ENCODE data around the gene RHOH.
A peak's percentile ranks its signal among the peaks of the same experiment; 100 is the strongest.

Gene RHOH

DNA sequence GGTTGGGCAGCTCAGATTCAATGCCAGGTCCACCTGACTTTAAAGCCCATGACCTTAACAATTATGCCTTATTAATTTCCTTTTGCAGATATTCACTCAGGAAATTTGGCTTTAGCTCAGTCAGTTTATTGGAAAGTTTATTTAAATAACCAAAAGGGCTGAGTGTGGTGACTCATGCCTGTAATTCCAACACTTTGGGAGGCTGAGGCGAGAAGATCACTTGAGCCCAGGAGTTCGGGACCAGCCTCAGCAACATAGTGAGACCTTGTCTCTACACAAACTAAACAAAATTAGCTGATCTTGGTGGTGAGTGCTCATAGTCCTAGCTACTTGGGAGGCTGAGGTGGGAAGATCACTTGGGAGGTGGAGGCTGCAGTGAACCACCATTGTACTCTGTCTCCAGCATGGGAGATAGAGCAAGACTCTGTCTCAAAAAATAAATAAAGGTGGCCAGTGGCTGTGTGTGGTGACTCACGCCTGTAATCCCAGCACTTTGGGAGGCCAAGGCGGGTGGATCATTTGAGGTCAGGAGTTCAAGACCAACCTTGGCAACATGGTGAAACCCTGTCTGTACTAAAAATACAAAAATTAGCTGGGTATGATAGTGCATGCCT lies 43.3 kb downstream of the RHOH start:
- Histone ChIP-seq H3K4me3 (ENCODE audit: low read depth, low read length) (no peak overlapping the region), H3K36me3 (ENCODE audit: insufficient read depth, low read length) (no peaks in the 10 kb centered on the region), H3K27ac (ENCODE audit: low read depth, low read length) (no peak overlapping the region), H3K79me2 (ENCODE audit: control insufficient read depth, insufficient read depth, low read length, unreplicated experiment) (no peaks in the 10 kb centered on the region), H2AFZ (ENCODE audit: low read length, unreplicated experiment) (no peak overlapping the region), H3K4me1 (ENCODE audit: control insufficient read depth, insufficient read depth, low read length, unreplicated experiment) (peaks cover 4% of the 10 kb centered on the region), H3K27me3 (ENCODE audit: insufficient read depth, low read length) (no peaks in the 10 kb centered on the region)

- Histone ChIP-seq H3K79me2 (ENCODE audit: control insufficient read depth, insufficient read depth, low read length, unreplicated experiment) (no peaks in the 10 kb centered on the region), H3K36me3 (ENCODE audit: insufficient read depth, low read length) (no peaks in the 10 kb centered on the region), H3K27me3 (ENCODE audit: insufficient read depth, low read length) (no peaks in the 10 kb centered on the region)
Observed at GRCh38 chr4:40241026-40241425, 44.2 kb downstream of the RHOH start.

DNA sequence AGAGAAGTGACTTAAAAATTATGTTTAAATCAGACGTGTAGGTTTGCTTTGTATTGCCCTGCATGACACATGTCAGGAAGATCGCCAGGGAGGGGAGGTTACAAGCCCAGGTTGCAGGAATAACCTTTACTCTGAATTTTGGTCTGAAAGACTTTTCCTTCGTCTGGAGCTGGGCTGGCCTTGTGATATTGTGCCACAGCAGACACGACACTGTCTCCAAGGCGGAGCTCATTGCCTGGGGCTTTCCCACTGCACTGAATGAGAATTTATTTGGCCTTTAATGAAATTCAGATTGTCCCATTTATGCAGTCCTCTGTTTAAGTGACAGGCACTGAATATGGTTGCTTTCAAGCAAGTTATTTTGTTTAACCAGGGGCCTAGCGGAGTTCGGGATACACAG lies 45.1 kb downstream of the RHOH start:
- H3K79me2 ChIP-seq (ENCODE audit: control insufficient read depth, insufficient read depth, low read length, unreplicated experiment) = no peaks in the 10 kb centered on the region

More at GRCh38 chr4:40241026-40241425, 44.2 kb downstream of the RHOH start:
- H2AFZ ChIP-seq (ENCODE audit: low read length, unreplicated experiment) = no peak overlapping the region
- peaks cover 4% of the 10 kb centered on the region for H3K4me1 ChIP-seq (ENCODE audit: control insufficient read depth, insufficient read depth, low read length, unreplicated experiment)
- no peak overlapping the region for H3K4me3 ChIP-seq (ENCODE audit: low read depth, low read length)
- H3K27ac ChIP-seq (ENCODE audit: low read depth, low read length) = no peak overlapping the region

DNA sequence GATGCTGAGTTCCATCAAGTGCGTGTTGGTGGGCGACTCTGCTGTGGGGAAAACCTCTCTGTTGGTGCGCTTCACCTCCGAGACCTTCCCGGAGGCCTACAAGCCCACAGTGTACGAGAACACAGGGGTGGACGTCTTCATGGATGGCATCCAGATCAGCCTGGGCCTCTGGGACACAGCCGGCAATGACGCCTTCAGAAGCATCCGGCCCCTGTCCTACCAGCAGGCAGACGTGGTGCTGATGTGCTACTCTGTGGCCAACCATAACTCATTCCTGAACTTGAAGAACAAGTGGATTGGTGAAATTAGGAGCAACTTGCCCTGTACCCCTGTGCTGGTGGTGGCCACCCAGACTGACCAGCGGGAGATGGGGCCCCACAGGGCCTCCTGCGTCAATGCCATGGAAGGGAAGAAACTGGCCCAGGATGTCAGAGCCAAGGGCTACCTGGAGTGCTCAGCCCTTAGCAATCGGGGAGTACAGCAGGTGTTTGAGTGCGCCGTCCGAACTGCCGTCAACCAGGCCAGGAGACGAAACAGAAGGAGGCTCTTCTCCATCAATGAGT lies 46.6 kb downstream of the RHOH start:
- no peaks in the 10 kb centered on the region for H3K36me3 ChIP-seq (ENCODE audit: insufficient read depth, low read length)
- no peak overlapping the region for H3K4me3 ChIP-seq (ENCODE audit: low read depth, low read length)
- H3K4me1 ChIP-seq (ENCODE audit: control insufficient read depth, insufficient read depth, low read length, unreplicated experiment) = peaks cover 4% of the 10 kb centered on the region
- no peak overlapping the region for H3K27ac ChIP-seq (ENCODE audit: low read depth, low read length)
- H3K27me3 ChIP-seq (ENCODE audit: insufficient read depth, low read length) = no peaks in the 10 kb centered on the region
- H3K79me2 ChIP-seq (ENCODE audit: control insufficient read depth, insufficient read depth, low read length, unreplicated experiment) = no peaks in the 10 kb centered on the region
- no peak overlapping the region for H2AFZ ChIP-seq (ENCODE audit: low read length, unreplicated experiment)

More for the DNA sequence above, 45.1 kb downstream of the RHOH start:
- Histone ChIP-seq H3K4me1 (ENCODE audit: control insufficient read depth, insufficient read depth, low read length, unreplicated experiment) (peaks cover 4% of the 10 kb centered on the region), H3K4me3 (ENCODE audit: low read depth, low read length) (no peak overlapping the region), H2AFZ (ENCODE audit: low read length, unreplicated experiment) (no peak overlapping the region), H3K36me3 (ENCODE audit: insufficient read depth, low read length) (no peaks in the 10 kb centered on the region), H3K27me3 (ENCODE audit: insufficient read depth, low read length) (no peaks in the 10 kb centered on the region), H3K27ac (ENCODE audit: low read depth, low read length) (no peak overlapping the region)

- Histone ChIP-seq H3K79me2 (ENCODE audit: control insufficient read depth, insufficient read depth, low read length, unreplicated experiment) (no peaks in the 10 kb centered on the region), H3K27ac (ENCODE audit: low read depth, low read length) (no peak overlapping the region), H3K36me3 (ENCODE audit: insufficient read depth, low read length) (no peaks in the 10 kb centered on the region)
Observed at GRCh38 chr4:40244606-40245005, 47.8 kb downstream of the RHOH start.

DNA sequence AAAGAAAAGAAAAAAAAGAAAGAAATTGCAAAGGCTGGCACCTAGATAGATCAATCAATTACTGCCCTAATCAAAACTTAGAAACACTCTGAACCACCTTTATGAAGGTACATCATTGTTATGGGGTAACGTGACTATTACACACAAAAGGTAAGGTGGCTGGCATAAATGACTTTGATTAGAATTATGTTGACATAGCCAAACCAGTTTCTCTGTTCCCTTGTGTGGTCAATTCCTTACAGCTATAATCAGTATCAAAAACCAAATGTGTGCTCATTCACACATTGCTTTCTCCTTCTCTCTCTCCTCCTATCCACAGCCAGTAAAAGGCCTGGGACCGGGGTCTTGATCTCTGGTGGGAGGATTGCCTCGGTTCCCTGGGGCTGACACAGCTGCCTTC lies 48.7 kb downstream of the RHOH start:
- Histone ChIP-seq H3K4me1 (ENCODE audit: control insufficient read depth, insufficient read depth, low read length, unreplicated experiment) (no peaks in the 10 kb centered on the region), H3K27ac (ENCODE audit: low read depth, low read length) (no peak overlapping the region), H3K4me3 (ENCODE audit: low read depth, low read length) (no peak overlapping the region), H3K36me3 (ENCODE audit: insufficient read depth, low read length) (no peaks in the 10 kb centered on the region), H3K79me2 (ENCODE audit: control insufficient read depth, insufficient read depth, low read length, unreplicated experiment) (no peaks in the 10 kb centered on the region), H2AFZ (ENCODE audit: low read length, unreplicated experiment) (no peak overlapping the region), H3K27me3 (ENCODE audit: insufficient read depth, low read length) (no peaks in the 10 kb centered on the region)

More at GRCh38 chr4:40244606-40245005, 47.8 kb downstream of the RHOH start:
- Histone ChIP-seq H3K4me3 (ENCODE audit: low read depth, low read length) (no peak overlapping the region), H3K4me1 (ENCODE audit: control insufficient read depth, insufficient read depth, low read length, unreplicated experiment) (peaks cover 4% of the 10 kb centered on the region), H3K27me3 (ENCODE audit: insufficient read depth, low read length) (no peaks in the 10 kb centered on the region), H2AFZ (ENCODE audit: low read length, unreplicated experiment) (no peak overlapping the region)

GRCh38 chr4:40246011-40246900 lies 49.4 kb downstream of the RHOH start:
- no peaks in the 10 kb centered on the region for H3K36me3 ChIP-seq (ENCODE audit: insufficient read depth, low read length)

GRCh38 chr4:40246938-40247337 lies 50.1 kb downstream of the RHOH start:
- H3K36me3 ChIP-seq (ENCODE audit: insufficient read depth, low read length) = no peaks in the 10 kb centered on the region
- no peaks in the 10 kb centered on the region for H3K27me3 ChIP-seq (ENCODE audit: insufficient read depth, low read length)
- no peak overlapping the region for H3K27ac ChIP-seq (ENCODE audit: low read depth, low read length)
- no peak overlapping the region for H3K4me3 ChIP-seq (ENCODE audit: low read depth, low read length)
- no peaks in the 10 kb centered on the region for H3K79me2 ChIP-seq (ENCODE audit: control insufficient read depth, insufficient read depth, low read length, unreplicated experiment)
- H3K4me1 ChIP-seq (ENCODE audit: control insufficient read depth, insufficient read depth, low read length, unreplicated experiment) = peaks cover 7% of the 10 kb centered on the region
- no peak overlapping the region for H2AFZ ChIP-seq (ENCODE audit: low read length, unreplicated experiment)

More at GRCh38 chr4:40246011-40246900, 49.4 kb downstream of the RHOH start:
- no peak overlapping the region for H3K27ac ChIP-seq (ENCODE audit: low read depth, low read length)
- no peaks in the 10 kb centered on the region for H3K27me3 ChIP-seq (ENCODE audit: insufficient read depth, low read length)
- peaks cover 2% of the 10 kb centered on the region for H3K4me1 ChIP-seq (ENCODE audit: control insufficient read depth, insufficient read depth, low read length, unreplicated experiment)
- H3K4me3 ChIP-seq (ENCODE audit: low read depth, low read length) = no peak overlapping the region
- H2AFZ ChIP-seq (ENCODE audit: low read length, unreplicated experiment) = no peak overlapping the region
- H3K79me2 ChIP-seq (ENCODE audit: control insufficient read depth, insufficient read depth, low read length, unreplicated experiment) = no peaks in the 10 kb centered on the region

- Histone ChIP-seq H3K79me2 (ENCODE audit: control insufficient read depth, insufficient read depth, low read length, unreplicated experiment) (no peaks in the 10 kb centered on the region), H3K27ac (ENCODE audit: low read depth, low read length) (no peak overlapping the region), H3K4me1 (ENCODE audit: control insufficient read depth, insufficient read depth, low read length, unreplicated experiment) (peaks cover 7% of the 10 kb centered on the region), H2AFZ (ENCODE audit: low read length, unreplicated experiment) (no peak overlapping the region), H3K27me3 (ENCODE audit: insufficient read depth, low read length) (no peaks in the 10 kb centered on the region), H3K36me3 (ENCODE audit: insufficient read depth, low read length) (no peaks in the 10 kb centered on the region), H3K4me3 (ENCODE audit: low read depth, low read length) (no peak overlapping the region)
Observed at GRCh38 chr4:40247350-40247749, 50.5 kb downstream of the RHOH start.

DNA sequence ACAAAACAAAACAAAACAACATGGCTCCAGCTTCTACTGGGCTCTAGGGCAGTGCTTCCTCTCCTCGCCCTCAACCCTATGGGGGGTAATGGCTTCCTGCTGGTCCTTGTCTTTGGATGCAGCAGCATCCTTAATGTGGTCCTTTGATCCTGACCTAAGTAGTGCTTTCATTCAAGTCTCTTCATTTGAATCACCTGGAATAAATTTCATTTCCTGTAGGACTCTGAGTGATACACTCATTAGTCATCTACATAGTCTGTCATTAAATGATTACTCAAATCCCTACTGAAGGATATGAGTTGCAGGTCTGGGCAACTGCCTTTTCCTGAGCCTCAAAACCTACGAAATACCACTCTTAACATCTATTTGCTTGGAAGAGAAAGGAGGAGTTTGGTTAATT lies 54.5 kb downstream of the RHOH start:
- Histone ChIP-seq H2AFZ (ENCODE audit: low read length, unreplicated experiment) (no peak overlapping the region), H3K36me3 (ENCODE audit: insufficient read depth, low read length) (no peaks in the 10 kb centered on the region), H3K79me2 (ENCODE audit: control insufficient read depth, insufficient read depth, low read length, unreplicated experiment) (no peaks in the 10 kb centered on the region), H3K27me3 (ENCODE audit: insufficient read depth, low read length) (no peaks in the 10 kb centered on the region), H3K4me3 (ENCODE audit: low read depth, low read length) (no peak overlapping the region), H3K27ac (ENCODE audit: low read depth, low read length) (peak overlapping the region; percentile 49), H3K4me1 (ENCODE audit: control insufficient read depth, insufficient read depth, low read length, unreplicated experiment) (peaks cover 35% of the 10 kb centered on the region)

All from ACC112 (cell line).